Stimulated activated effector memory CD8-positive, alpha-beta T cell treated with anti-CD3 and anti-CD28 coated beads, Interleukin-12 subunit alpha, Interleukin-12 subunit beta, amount 100 ng/mL, for 72 hours (primary cell): Measurements from ENCODE around the gene LRR1.
"Not testable (repeated sequence)": the region's sequence is repeated elsewhere in the genome, so short reads cannot be mapped to it uniquely, and the experiment has no call there.

Experiments used
- ATAC-seq: fragments of 150-1000 bp; cut with Tn5 transposase; 2 replicates; pipeline ENCODE4 v1.10.0; 2021
- DNase-seq, 2 donors: peaks; one replicate each; pipeline ENCODE4 v3.0.0; 2021 to 2022; ENCODE audit warnings: low spot score in 2 of 2
- H3K27ac Mint-ChIP-seq: one replicate; pipeline ENCODE4 v1.8.0; 2022; ENCODE audit warnings: mild to moderate bottlenecking, mixed read lengths
- H3K36me3 Mint-ChIP-seq: one replicate; pipeline ENCODE4 v1.8.0; 2022; ENCODE audit warnings: mild to moderate bottlenecking, mixed read lengths
- H3K4me1 Mint-ChIP-seq: one replicate; pipeline ENCODE4 v1.8.0; 2022; ENCODE audit warnings: mixed read lengths
- H3K4me3 Mint-ChIP-seq: one replicate; pipeline ENCODE4 v1.8.0; 2022; ENCODE audit warnings: mild to moderate bottlenecking, mixed read lengths
- H3K9me3 Mint-ChIP-seq: one replicate; pipeline ENCODE4 v1.8.0; 2022; ENCODE audit warnings: mixed read lengths

Gene LRR1

GRCh38 chr14:49615776-49616175 lies 17.0 kb downstream of the LRR1 start:
- DNase-seq (no peak), ATAC-seq (no peak)
- H3K36me3 Mint-ChIP-seq: peaks cover 91% of the 10 kb centered on the region
- no peak overlapping the region for H3K4me3 Mint-ChIP-seq
- H3K9me3 Mint-ChIP-seq: no peaks in the 10 kb centered on the region
- peak overlapping the region; percentile 74 for H3K27ac Mint-ChIP-seq
- peaks cover 13% of the 10 kb centered on the region for H3K4me1 Mint-ChIP-seq

- Mint-ChIP-seq H3K27ac (peak overlapping the region; percentile 99), H3K9me3 (no peaks in the 10 kb centered on the region), H3K36me3 (peaks cover 99% of the 10 kb centered on the region), H3K4me1 (peaks cover 22% of the 10 kb centered on the region), H3K4me3 (peak overlapping the region; percentile 93)
- ATAC-seq: no peak
- DNase-seq: peak in 1 of 2 donors; percentile 43
Measured at GRCh38 chr14:49617852-49618519, 19.2 kb downstream of the LRR1 start.

- H3K9me3 Mint-ChIP-seq, ATAC-seq: not testable (repeated sequence)
- DNase-seq: peak in 1 of 2 donors; percentile 54
- H3K36me3 Mint-ChIP-seq: peaks cover 100% of the 10 kb centered on the region
- H3K4me3 Mint-ChIP-seq: peak overlapping the region; percentile 93
- H3K27ac Mint-ChIP-seq: peak overlapping the region; percentile 99
- H3K4me1 Mint-ChIP-seq: peaks cover 27% of the 10 kb centered on the region
Measured at GRCh38 chr14:49619273-49619672, 20.5 kb downstream of the LRR1 start.

- Mint-ChIP-seq H3K36me3 (peaks cover 100% of the 10 kb centered on the region), H3K9me3 (no peaks in the 10 kb centered on the region), H3K4me1 (peaks cover 28% of the 10 kb centered on the region), H3K4me3 (peak overlapping the region; percentile 93), H3K27ac (peak overlapping the region; percentile 99)
- DNase-seq (no peak), ATAC-seq (no peak)
Measured at GRCh38 chr14:49619730-49620129, 21.0 kb downstream of the LRR1 start.

- Mint-ChIP-seq H3K36me3 (peaks cover 100% of the 10 kb centered on the region), H3K4me3 (peak within 1 kb of the TSS; percentile 93), H3K9me3 (no peaks in the 10 kb centered on the region), H3K4me1 (peaks cover 28% of the 10 kb centered on the region), H3K27ac (peak within 1 kb of the TSS; percentile 99)
- peak; percentile 93 to 98 for DNase-seq
- ATAC-seq: peak; percentile 92
Measured at GRCh38 chr14:49620182-49621113, 21.7 kb downstream of the LRR1 start, which contains the start of the genes MGAT2 and RPL36AL. MGAT2 (plus strand) TSS chr14:49620799; CDS start chr14:49621269, 470 bp downstream. RPL36AL (minus strand) TSS chr14:49620626; CDS start chr14:49619104, 1,522 bp downstream.

- Mint-ChIP-seq H3K4me1 (peaks cover 28% of the 10 kb centered on the region), H3K27ac (peak overlapping the region; percentile 99), H3K4me3 (peak overlapping the region; percentile 93), H3K36me3 (peaks cover 100% of the 10 kb centered on the region), H3K9me3 (no peaks in the 10 kb centered on the region)
- DNase-seq: peak; percentile 47 to 83
- ATAC-seq: peak; percentile 20
Measured at GRCh38 chr14:49621114-49621881, 22.6 kb downstream of the LRR1 start.

- Mint-ChIP-seq H3K9me3 (no peaks in the 10 kb centered on the region), H3K36me3 (peaks cover 100% of the 10 kb centered on the region), H3K27ac (peak overlapping the region; percentile 99), H3K4me1 (peaks cover 28% of the 10 kb centered on the region), H3K4me3 (peak overlapping the region; percentile 93)
- ATAC-seq (no peak), DNase-seq (peak in 1 of 2 donors; percentile 50)
Measured at GRCh38 chr14:49622022-49622607, 23.4 kb downstream of the LRR1 start.

GRCh38 chr14:49623387-49623786 lies 24.6 kb downstream of the LRR1 start:
- Mint-ChIP-seq H3K4me3 (peak overlapping the region; percentile 93), H3K36me3 (peaks cover 98% of the 10 kb centered on the region), H3K4me1 (peaks cover 24% of the 10 kb centered on the region), H3K27ac (peak overlapping the region; percentile 79), H3K9me3 (no peaks in the 10 kb centered on the region)
- ATAC-seq (no peak), DNase-seq (no peak)

GRCh38 chr14:49623941-49624839 lies 25.4 kb downstream of the LRR1 start:
- Mint-ChIP-seq H3K36me3 (peaks cover 98% of the 10 kb centered on the region), H3K27ac (peak overlapping the region; percentile 79), H3K9me3 (no peaks in the 10 kb centered on the region), H3K4me3 (peak overlapping the region; percentile 93), H3K4me1 (peaks cover 16% of the 10 kb centered on the region)
- DNase-seq (peak in 1 of 2 donors; percentile 53), ATAC-seq (peak; percentile 7)

GRCh38 chr14:49633640-49634546 lies 35.2 kb downstream of the LRR1 start:
- peak overlapping the region; percentile 95 for H3K4me3 Mint-ChIP-seq
- H3K4me1 Mint-ChIP-seq: peaks cover 37% of the 10 kb centered on the region
- H3K9me3 Mint-ChIP-seq: no peaks in the 10 kb centered on the region

GRCh38 chr14:49634547-49635334 lies 36.0 kb downstream of the LRR1 start, which contains the start of gene DNAAF2:
DNAAF2 (minus strand) TSS chr14:49635244; CDS start chr14:49635149, 95 bp downstream.
- H3K4me1 Mint-ChIP-seq: peaks cover 39% of the 10 kb centered on the region
- no peak for DNase-seq
- H3K4me3 Mint-ChIP-seq: peak within 1 kb of the TSS; percentile 95
- no peaks in the 10 kb centered on the region for H3K9me3 Mint-ChIP-seq
- peak; percentile 70 for ATAC-seq
- peak within 1 kb of the TSS; percentile 96 for H3K27ac Mint-ChIP-seq
- peaks cover 84% of the 10 kb centered on the region for H3K36me3 Mint-ChIP-seq

More at GRCh38 chr14:49633640-49634546, 35.2 kb downstream of the LRR1 start:
- DNase-seq: peak; percentile 87 to 97
- ATAC-seq: peak; percentile 90
- peak overlapping the region; percentile 96 for H3K27ac Mint-ChIP-seq
- H3K36me3 Mint-ChIP-seq: peaks cover 84% of the 10 kb centered on the region

- Mint-ChIP-seq H3K4me3 (peak overlapping the region; percentile 95), H3K27ac (peak overlapping the region; percentile 96), H3K9me3 (no peaks in the 10 kb centered on the region), H3K36me3 (peaks cover 85% of the 10 kb centered on the region), H3K4me1 (peaks cover 30% of the 10 kb centered on the region)
- DNase-seq (no peak), ATAC-seq (no peak)
Measured at GRCh38 chr14:49636866-49637265, 38.1 kb downstream of the LRR1 start.
